Mononuclear cell (primary cell): Measurements from ENCODE around the gene MAMDC4. TPM values are rescaled to one million over a fixed set of nuclear protein-coding genes. Genes with fewer than 3 reads are reported as not detected.
"Not testable (repeated sequence)": the region's sequence is repeated elsewhere in the genome, so short reads cannot be mapped to it uniquely, and the experiment has no call there.

Experiments used
- H3K27me3 ChIP-seq: 2 replicates; pipeline ENCODE4 v1.6.0; 2011; ENCODE audit warnings: low read length, control low read depth; ENCODE audit not compliant: insufficient read depth
- H3K4me1 ChIP-seq: 2 replicates; pipeline ENCODE4 v1.5.1; 2011; ENCODE audit warnings: mild to moderate bottlenecking, low read length, control low read depth; ENCODE audit not compliant: insufficient read depth
- H3K4me3 ChIP-seq: 2 replicates; pipeline ENCODE4 v1.5.1; 2011; ENCODE audit warnings: mild to moderate bottlenecking, low read length, moderate library complexity
- H3K9me3 ChIP-seq: 2 replicates; pipeline ENCODE4 v1.5.1; 2011; ENCODE audit warnings: low read depth, mild to moderate bottlenecking, control low read depth, low read length
- total RNA-seq: library from RNA; depleted of rRNA; stranded (reverse); fragments of >200 nt; gene quantifications from one replicate; pipeline ENCODE4 v1.2.3, GENCODE V29; 2012

The MAMDC4 gene
- total RNA-seq, 1 donor = 0.52 TPM

- H3K27me3 ChIP-seq = peaks cover 13% of the 10 kb centered on the region
- H3K4me3 ChIP-seq = no peak overlapping the region
- no peaks in the 10 kb centered on the region for H3K9me3 ChIP-seq
- H3K4me1 ChIP-seq = peaks cover 25% of the 10 kb centered on the region
These were observed 11.1 kb upstream of the MAMDC4 start for GRCh38 chr9:136840877-136841645.

DNA sequence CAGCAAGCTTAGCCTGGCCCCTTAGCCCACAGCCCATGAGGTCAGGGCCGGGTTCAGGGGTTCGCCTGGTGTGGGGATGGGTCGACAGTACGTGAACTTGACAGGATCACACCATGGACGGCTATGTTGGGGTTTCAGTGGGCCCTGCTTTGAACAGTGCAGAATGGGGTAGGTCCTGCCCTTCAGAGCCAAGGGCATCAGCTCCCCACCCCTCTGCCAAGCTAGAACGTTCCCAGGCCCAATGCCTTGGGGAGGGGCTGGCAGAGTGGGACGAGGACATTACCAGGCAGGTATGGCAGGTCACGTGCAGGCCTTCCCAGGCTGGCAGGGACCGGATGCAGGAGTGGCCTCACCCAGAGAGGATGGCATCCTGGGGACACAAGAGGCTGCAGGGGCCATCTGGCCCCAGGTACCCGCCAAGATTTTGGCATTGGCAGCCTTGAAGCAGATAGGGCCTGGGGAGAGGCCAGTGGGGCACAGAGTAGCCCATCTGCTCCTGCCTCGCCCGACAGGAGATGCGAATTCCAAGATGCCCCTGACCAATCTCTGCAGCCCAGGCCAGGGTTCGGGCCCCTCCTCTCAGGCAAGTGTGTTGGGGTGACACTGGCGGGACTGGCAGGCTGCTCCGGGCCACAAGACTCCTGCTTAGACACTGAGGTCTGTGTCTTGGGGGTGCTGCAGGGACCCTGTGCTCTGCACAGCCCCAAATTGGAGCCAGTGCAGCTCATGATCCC, 10.3 kb upstream of the MAMDC4 start:
- H3K9me3 ChIP-seq = not testable (repeated sequence)
- H3K27me3 ChIP-seq = peaks cover 17% of the 10 kb centered on the region
- H3K4me1 ChIP-seq = peaks cover 32% of the 10 kb centered on the region
- H3K4me3 ChIP-seq = peak overlapping the region; percentile 50

- H3K4me1 ChIP-seq = peaks cover 36% of the 10 kb centered on the region
- H3K4me3 ChIP-seq = peak within 1 kb of the TSS; percentile 50
- H3K9me3 ChIP-seq = not testable (repeated sequence)
- H3K27me3 ChIP-seq = peaks cover 17% of the 10 kb centered on the region
These were observed 9.7 kb upstream of the MAMDC4 start, which contains the start of gene AJM1 for GRCh38 chr9:136842380-136842948. Gene AJM1 (plus strand): TSS chr9:136842478. CDS start chr9:136844415, 1,937 bp downstream.

- Histone ChIP-seq H3K4me1 (peaks cover 45% of the 10 kb centered on the region), H3K27me3 (peaks cover 22% of the 10 kb centered on the region)
- not testable (repeated sequence) for H3K4me3 ChIP-seq, H3K9me3 ChIP-seq
These were observed 8.9 kb upstream of the MAMDC4 start for GRCh38 chr9:136843159-136843800.

- not testable (repeated sequence) for H3K4me3 ChIP-seq, H3K9me3 ChIP-seq
- Histone ChIP-seq H3K4me1 (peaks cover 48% of the 10 kb centered on the region), H3K27me3 (peaks cover 22% of the 10 kb centered on the region)
These were observed 8.1 kb upstream of the MAMDC4 start for GRCh38 chr9:136843801-136844740.

DNA sequence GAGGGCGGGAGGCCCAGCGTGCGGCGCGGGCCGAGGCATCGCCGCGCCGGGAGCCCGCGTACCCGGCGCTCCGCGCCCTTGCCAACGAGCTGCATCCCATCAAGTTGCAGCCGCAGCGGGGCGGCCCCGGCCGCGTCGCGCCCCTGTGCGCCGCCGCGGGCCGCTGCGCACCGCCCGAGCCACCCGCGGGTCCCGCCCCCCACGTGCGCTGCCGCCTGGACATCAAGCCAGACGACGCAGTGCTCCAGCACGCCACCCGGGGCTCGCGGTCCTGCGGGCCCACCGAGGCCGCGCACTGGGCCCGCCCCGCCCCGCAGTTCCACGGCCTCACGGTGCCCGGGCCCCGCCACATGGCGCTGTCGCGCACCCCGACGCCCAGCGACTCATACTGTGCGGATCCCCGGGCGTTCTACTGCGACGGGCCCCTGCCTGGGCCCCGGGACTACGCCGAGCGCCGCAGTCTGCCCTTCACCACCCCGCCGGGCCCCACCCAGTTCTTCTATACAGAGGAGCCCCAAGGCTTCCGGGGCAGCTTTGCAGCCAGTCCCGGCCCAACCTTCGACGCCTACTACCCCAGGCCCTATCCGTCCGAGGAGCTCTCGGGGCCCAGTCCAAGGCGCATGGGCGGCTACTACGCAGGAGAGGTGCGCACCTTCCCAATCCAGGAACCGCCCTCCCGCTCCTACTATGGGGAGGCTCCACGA, 7.2 kb upstream of the MAMDC4 start:
- Histone ChIP-seq H3K9me3 (no peaks in the 10 kb centered on the region), H3K4me3 (no peak overlapping the region), H3K27me3 (peaks cover 22% of the 10 kb centered on the region), H3K4me1 (peaks cover 51% of the 10 kb centered on the region)

GRCh38 chr9:136845465-136846260, 6.5 kb upstream of the MAMDC4 start:
- Histone ChIP-seq H3K4me3 (no peak overlapping the region), H3K27me3 (peaks cover 22% of the 10 kb centered on the region), H3K9me3 (no peaks in the 10 kb centered on the region), H3K4me1 (peaks cover 57% of the 10 kb centered on the region)

DNA sequence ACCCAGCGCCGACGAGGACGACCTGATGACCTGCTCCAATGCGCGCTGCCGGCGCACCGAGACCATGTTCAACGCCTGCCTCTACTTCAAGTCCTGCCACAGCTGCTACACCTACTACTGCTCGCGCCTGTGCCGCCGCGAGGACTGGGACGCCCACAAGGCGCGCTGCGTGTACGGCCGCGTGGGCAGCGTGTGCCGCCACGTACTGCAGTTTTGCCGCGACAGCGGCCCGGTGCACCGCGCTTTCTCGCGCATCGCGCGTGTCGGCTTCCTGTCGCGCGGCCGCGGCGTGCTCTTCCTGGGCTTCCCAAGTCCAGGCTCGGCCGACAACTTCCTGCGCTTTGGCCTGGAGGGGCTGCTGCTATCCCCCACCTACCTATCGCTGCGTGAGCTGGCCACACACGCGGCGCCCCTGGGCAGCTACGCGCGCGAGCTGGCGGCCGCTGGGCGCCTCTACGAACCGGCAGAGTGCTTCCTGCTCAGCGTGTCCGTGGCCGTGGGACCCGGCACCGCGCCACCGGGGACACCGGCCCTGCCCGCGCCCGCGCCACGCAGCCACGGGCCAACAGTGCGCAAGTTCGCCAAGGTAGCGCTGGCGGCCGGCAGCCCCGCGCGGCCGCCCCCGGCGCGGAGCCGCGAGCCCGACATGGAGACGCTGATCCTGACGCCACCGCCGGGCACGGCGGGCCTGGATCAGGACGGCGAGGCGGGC, 5.6 kb upstream of the MAMDC4 start:
- Histone ChIP-seq H3K4me3 (no peak overlapping the region), H3K27me3 (peaks cover 22% of the 10 kb centered on the region), H3K4me1 (peaks cover 56% of the 10 kb centered on the region), H3K9me3 (no peaks in the 10 kb centered on the region)

GRCh38 chr9:136847088-136847825, 4.9 kb upstream of the MAMDC4 start:
- H3K27me3 ChIP-seq = peaks cover 22% of the 10 kb centered on the region
- no peaks in the 10 kb centered on the region for H3K9me3 ChIP-seq
- H3K4me1 ChIP-seq = peaks cover 49% of the 10 kb centered on the region
- H3K4me3 ChIP-seq = peak overlapping the region; percentile 41

DNA sequence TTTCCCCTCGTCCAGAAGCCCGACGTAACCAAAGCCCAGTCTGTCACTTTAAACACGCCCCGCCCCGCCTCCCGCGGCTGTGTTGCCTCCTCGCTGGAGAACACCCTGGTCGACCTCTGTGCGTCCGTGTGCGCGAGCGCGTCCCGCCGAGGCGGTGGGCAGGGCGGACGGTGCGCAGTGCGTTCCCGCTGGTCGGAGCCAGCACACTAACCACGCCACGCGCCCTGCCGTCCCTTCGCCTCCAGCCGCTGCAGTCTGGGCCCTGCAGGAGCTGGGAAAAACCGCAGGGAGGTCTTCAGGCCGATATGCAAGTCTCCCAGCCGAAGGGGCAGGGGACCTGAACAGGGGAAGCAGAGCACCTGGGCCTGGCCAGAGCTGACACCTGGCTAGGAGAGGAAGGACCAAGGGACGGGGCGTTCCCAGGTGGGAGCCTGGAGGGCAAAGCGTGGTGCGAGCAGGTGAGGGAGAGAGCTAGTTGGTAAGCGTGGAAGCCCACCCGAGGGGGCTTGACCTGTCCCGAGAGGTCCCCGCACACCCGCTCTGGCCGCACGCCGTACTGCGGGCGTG, 4.2 kb upstream of the MAMDC4 start:
- H3K4me3 ChIP-seq = peak overlapping the region; percentile 41
- peaks cover 44% of the 10 kb centered on the region for H3K4me1 ChIP-seq
- H3K9me3 ChIP-seq = no peaks in the 10 kb centered on the region
- H3K27me3 ChIP-seq = peaks cover 22% of the 10 kb centered on the region

DNA sequence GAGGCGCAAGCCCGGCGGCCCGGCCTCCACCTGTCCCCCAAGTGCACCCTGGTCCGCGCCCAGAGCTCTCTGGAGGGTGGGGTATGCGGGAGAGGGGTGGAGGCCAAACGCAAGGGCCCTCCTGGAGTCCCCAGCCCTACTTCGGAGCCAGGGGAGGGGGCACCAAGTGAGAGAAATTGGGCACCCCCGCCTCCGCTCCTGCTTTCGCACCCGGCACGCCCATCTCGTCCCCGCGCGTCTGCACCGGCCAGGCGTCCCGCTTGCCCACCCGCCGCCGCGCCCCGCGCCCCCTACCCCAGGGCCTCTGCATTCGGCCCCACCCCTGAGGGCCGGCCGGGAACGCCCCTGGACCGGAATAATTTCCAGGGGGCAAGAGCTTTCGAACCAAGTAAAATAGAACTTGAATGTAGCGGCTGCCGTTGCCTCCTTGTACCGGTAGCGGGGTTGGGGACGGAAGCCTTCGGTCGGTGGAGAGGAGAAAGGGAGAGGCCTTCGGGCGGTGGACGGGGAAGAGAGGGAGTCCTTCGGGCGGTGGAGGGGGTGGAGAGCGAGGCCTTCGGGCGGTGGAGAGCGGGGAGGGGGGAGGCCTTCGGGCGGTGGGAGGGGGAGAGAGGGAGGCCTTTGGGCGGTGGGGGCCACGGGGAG, 3.6 kb upstream of the MAMDC4 start:
- Histone ChIP-seq H3K4me3 (peak overlapping the region; percentile 67), H3K9me3 (no peaks in the 10 kb centered on the region), H3K27me3 (peaks cover 22% of the 10 kb centered on the region), H3K4me1 (peaks cover 38% of the 10 kb centered on the region)
